Measurements from ENCODE around the gene FILIP1L. TPM values are rescaled to one million over a fixed set of nuclear protein-coding genes. Genes with fewer than 3 reads are reported as not detected.

The FILIP1L gene
- total RNA-seq, 2 donors from 2014 or later, result 270 to 279 TPM

GRCh38 chr3:99970198-99970597 lies 144.1 kb downstream of the FILIP1L start:
- DNase-seq (ENCODE audit: low spot score), result no peak
- no peak for ATAC-seq (ENCODE audit: insufficient number of reproducible peaks, low FRiP score, low read depth)
- H3K9me3 ChIP-seq, result no peaks in the 10 kb centered on the region
- peak overlapping the region; percentile 20 to 78 for H3K27ac ChIP-seq
- no peak overlapping the region for H3K4me3 ChIP-seq
- peaks cover 38 to 72% of the 10 kb centered on the region in 2 donors for H3K4me1 ChIP-seq (ENCODE audit: control insufficient read depth in 1 of 2, low read depth in 2 of 2)
- H3K27me3 ChIP-seq (replicated peaks; ENCODE audit: insufficient read depth), result no peaks in the 10 kb centered on the region
- no peaks in the 10 kb centered on the region for H3K36me3 ChIP-seq
- no peak for TF ChIP-seq CTCF (IDR thresholded peaks at IDR 0.05)

GRCh38 chr3:99969136-99969535 lies 145.2 kb downstream of the FILIP1L start:
- Histone ChIP-seq H3K4me1 (ENCODE audit: control insufficient read depth in 1 of 2, low read depth in 2 of 2) (peaks cover 39 to 71% of the 10 kb centered on the region in 2 donors), H3K36me3 (no peaks in the 10 kb centered on the region), H3K4me3 (no peak overlapping the region), H3K27ac (peak overlapping the region in 1 of 2 donors; percentile 91), H3K9me3 (no peaks in the 10 kb centered on the region), H3K27me3 (replicated peaks; ENCODE audit: insufficient read depth) (no peaks in the 10 kb centered on the region)
- ATAC-seq (ENCODE audit: insufficient number of reproducible peaks, low FRiP score, low read depth) (no peak), DNase-seq (ENCODE audit: low spot score) (no peak)
- no peak for TF ChIP-seq CTCF (IDR thresholded peaks at IDR 0.05)

GRCh38 chr3:99967796-99968195 lies 146.5 kb downstream of the FILIP1L start:
- no peaks in the 10 kb centered on the region for H3K36me3 ChIP-seq
- no peak for DNase-seq (ENCODE audit: low spot score)
- no peak for ATAC-seq (ENCODE audit: insufficient number of reproducible peaks, low FRiP score, low read depth)
- no peak for TF ChIP-seq CTCF (IDR thresholded peaks at IDR 0.05)
- H3K9me3 ChIP-seq, result no peaks in the 10 kb centered on the region
- H3K4me3 ChIP-seq, result no peak overlapping the region
- H3K27ac ChIP-seq, result peak overlapping the region; percentile 83 to 91
- peaks cover 37 to 72% of the 10 kb centered on the region in 2 donors for H3K4me1 ChIP-seq (ENCODE audit: control insufficient read depth in 1 of 2, low read depth in 2 of 2)
- H3K27me3 ChIP-seq (replicated peaks; ENCODE audit: insufficient read depth), result no peaks in the 10 kb centered on the region

- H3K4me1 ChIP-seq (ENCODE audit: control insufficient read depth in 1 of 2, low read depth in 2 of 2), result peaks cover 32 to 72% of the 10 kb centered on the region in 2 donors
- ATAC-seq (ENCODE audit: insufficient number of reproducible peaks, low FRiP score, low read depth) (peak; percentile 78), DNase-seq (ENCODE audit: low spot score) (no peak)
- peak overlapping the region; percentile 55 for H3K4me3 ChIP-seq
- no peaks in the 10 kb centered on the region for H3K9me3 ChIP-seq
- H3K27me3 ChIP-seq (replicated peaks; ENCODE audit: insufficient read depth), result no peaks in the 10 kb centered on the region
- no peak for TF ChIP-seq CTCF (IDR thresholded peaks at IDR 0.05)
- H3K27ac ChIP-seq, result peak overlapping the region; percentile 83 to 91
- H3K36me3 ChIP-seq, result no peaks in the 10 kb centered on the region
These were observed 147.5 kb downstream of the FILIP1L start for GRCh38 chr3:99966662-99967416.

GRCh38 chr3:99965681-99966408 lies 148.5 kb downstream of the FILIP1L start:
- ATAC-seq (ENCODE audit: insufficient number of reproducible peaks, low FRiP score, low read depth), result no peak
- Histone ChIP-seq H3K4me3 (peak overlapping the region; percentile 55), H3K4me1 (ENCODE audit: control insufficient read depth in 1 of 2, low read depth in 2 of 2) (peaks cover 37 to 72% of the 10 kb centered on the region in 2 donors), H3K9me3 (no peaks in the 10 kb centered on the region), H3K27me3 (replicated peaks; ENCODE audit: insufficient read depth) (no peaks in the 10 kb centered on the region), H3K27ac (peak overlapping the region; percentile 83 to 91), H3K36me3 (no peaks in the 10 kb centered on the region)
- no peak for DNase-seq (ENCODE audit: low spot score)
- no peak for TF ChIP-seq CTCF (IDR thresholded peaks at IDR 0.05)
